Measurements from ENCODE around the gene PPP1R2B. TPM values are rescaled to one million over a fixed set of nuclear protein-coding genes. Genes with fewer than 3 reads are reported as not detected.
A peak's percentile ranks its signal among the peaks of the same experiment; 100 is the strongest.

Gene PPP1R2B
- total RNA-seq (2021) (not detected in 2 replicates), Bru-seq, nascent RNA (not detected), BruChase-seq, experiment 1, labeled RNA remaining after a 2-hour chase (not detected), BruChase-seq, experiment 2, labeled RNA remaining after a 6-hour chase (percentile 27 among the genes with signal in this experiment)
- long read RNA-seq = 0 reads

- H3K79me2 ChIP-seq (ENCODE audit: low read depth) = no peaks in the 10 kb centered on the region
- CTCF ChIA-PET = no interaction called here
Measured at GRCh38 chr5:156850206-156850751, at the start of gene PPP1R2B. Gene PPP1R2B, plus strand, starts transcription at chr5:156850295. Its CDS starts 268 bp downstream, at chr5:156850563.

GRCh38 chr5:156800929-156801328 is 49.2 kb upstream of the PPP1R2B start:
- Histone ChIP-seq H4K20me1 (ENCODE audit: insufficient read depth) (no peaks in the 10 kb centered on the region), H3F3A (ENCODE audit: insufficient read depth, low read depth) (no peaks in the 10 kb centered on the region), H3K4me3 (no peak overlapping the region), H2AFZ (no peak overlapping the region), H3K36me3 (ENCODE audit: low read depth) (no peaks in the 10 kb centered on the region), H3K4me1 (replicated peaks; ENCODE audit: insufficient read depth) (no peaks in the 10 kb centered on the region), H3K27ac (no peak overlapping the region), H3K9me3 (ENCODE audit: insufficient read depth, low read depth) (no peaks in the 10 kb centered on the region), H3K27me3 (ENCODE audit: insufficient read depth, low read depth) (peaks cover 12% of the 10 kb centered on the region), H3K9me2 (ENCODE audit: insufficient read depth) (no peaks in the 10 kb centered on the region), H3K4me2 (no peak overlapping the region), H3K79me2 (ENCODE audit: low read depth) (no peaks in the 10 kb centered on the region)
- POLR2A ChIA-PET (ENCODE audit: unreplicated experiment) = no interaction called here
- CTCF ChIA-PET = no interaction called here
- DNase-seq = no peak
- intact Hi-C loops (cut with micrococcal nuclease; ENCODE audit: unreplicated experiment) = no loop called here
- BruUV-seq (replicated peaks) = no TSS peak
- TF ChIP-seq CTCF (conservative IDR thresholded peaks at IDR 0.05) = no peak
- TF ChIP-seq EZH2 (IDR thresholded peaks at IDR 0.05; ENCODE audit: low read depth) = no peak

More at GRCh38 chr5:156850206-156850751, at the start of gene PPP1R2B:
- Histone ChIP-seq H4K20me1 (ENCODE audit: insufficient read depth) (no peaks in the 10 kb centered on the region), H3K27me3 (ENCODE audit: insufficient read depth, low read depth) (no peaks in the 10 kb centered on the region; the same call in 1 of the 2 replicates), H3K4me2 (no peak within 1 kb of the TSS), H3K4me3 (no peak within 1 kb of the TSS), H3K27ac (no peak within 1 kb of the TSS), H3K4me1 (replicated peaks; ENCODE audit: insufficient read depth) (no peaks in the 10 kb centered on the region), H2AFZ (no peak within 1 kb of the TSS), H3K36me3 (ENCODE audit: low read depth) (no peaks in the 10 kb centered on the region), H3K9me2 (ENCODE audit: insufficient read depth) (no peaks in the 10 kb centered on the region), H3K9me3 (ENCODE audit: insufficient read depth, low read depth) (no peaks in the 10 kb centered on the region), H3F3A (ENCODE audit: insufficient read depth, low read depth) (no peaks in the 10 kb centered on the region)
- BruUV-seq (replicated peaks) = no TSS peak
- TF ChIP-seq CTCF (conservative IDR thresholded peaks at IDR 0.05) = no peak
- intact Hi-C loops (cut with micrococcal nuclease; ENCODE audit: unreplicated experiment) = no loop called here
- DNase-seq = no peak
- POLR2A ChIA-PET (ENCODE audit: unreplicated experiment) = no interaction called here

GRCh38 chr5:156802501-156802900 is 47.6 kb upstream of the PPP1R2B start:
- BruUV-seq (replicated peaks) = no TSS peak
- Histone ChIP-seq H3K4me2 (no peak overlapping the region), H3K9me2 (ENCODE audit: insufficient read depth) (no peaks in the 10 kb centered on the region), H3K4me3 (no peak overlapping the region), H3K4me1 (replicated peaks; ENCODE audit: insufficient read depth) (no peaks in the 10 kb centered on the region), H3K9me3 (ENCODE audit: insufficient read depth, low read depth) (no peaks in the 10 kb centered on the region), H4K20me1 (ENCODE audit: insufficient read depth) (no peaks in the 10 kb centered on the region), H3K36me3 (ENCODE audit: low read depth) (no peaks in the 10 kb centered on the region), H3K27ac (no peak overlapping the region), H3K27me3 (ENCODE audit: insufficient read depth, low read depth) (peaks cover 12% of the 10 kb centered on the region), H3K79me2 (ENCODE audit: low read depth) (no peaks in the 10 kb centered on the region), H3F3A (ENCODE audit: insufficient read depth, low read depth) (no peaks in the 10 kb centered on the region), H2AFZ (no peak overlapping the region)
- TF ChIP-seq EZH2 (IDR thresholded peaks at IDR 0.05; ENCODE audit: low read depth) (no peak), CTCF (conservative IDR thresholded peaks at IDR 0.05) (no peak)
- ChIA-PET POLR2A (ENCODE audit: unreplicated experiment) (no interaction called here), CTCF (no interaction called here)
- DNase-seq = no peak
- intact Hi-C loops (cut with micrococcal nuclease; ENCODE audit: unreplicated experiment) = no loop called here
